Fibroblast of peridontal ligament (primary cell): ENCODE results near the gene RNU5B-1.
"Not testable (repeated sequence)": the region's sequence is repeated elsewhere in the genome, so short reads cannot be mapped to it uniquely, and the experiment has no call there.

Experiments
- DNase-seq: peaks from one replicate; pipeline ENCODE4 v3.0.0-alpha.2; 2010; ENCODE audit errors: extremely low read depth

The RNU5B-1 gene

GRCh38 chr15:65343374-65343981, 39.0 kb downstream of the RNU5B-1 start:
- DNase-seq: no peak

GRCh38 chr15:65344214-65344913, 39.9 kb downstream of the RNU5B-1 start:
- no peak for DNase-seq

- no peak for DNase-seq
Measured at GRCh38 chr15:65344914-65345275, 40.4 kb downstream of the RNU5B-1 start.

- no peak for DNase-seq
Measured at GRCh38 chr15:65346856-65347598, 42.5 kb downstream of the RNU5B-1 start.

GRCh38 chr15:65347756-65348155, 43.3 kb downstream of the RNU5B-1 start:
- not testable (repeated sequence) for DNase-seq

GRCh38 chr15:65349338-65349737, 44.9 kb downstream of the RNU5B-1 start:
- DNase-seq: no peak

GRCh38 chr15:65351972-65352371, 47.5 kb downstream of the RNU5B-1 start:
- not testable (repeated sequence) for DNase-seq
